H54 (cell line): ENCODE data around the gene NEURL1.

ENCODE experiments used
- DNase-seq: peaks from one replicate; pipeline ENCODE4 v3.0.0; 2011; ENCODE audit warnings: low spot score, mixed read lengths; ENCODE audit not compliant: insufficient read length
- FAIRE-seq: peaks from 3 replicates; lab custom pipeline; 2011; peaks lifted over from hg19 to GRCh38; lab: Jason Lieb, UNC
- POLR2A ChIP-seq: IDR thresholded peaks from 2 replicates; pipeline ENCODE4 v1.6.1; 2011; ENCODE audit warnings: low read depth, mild to moderate bottlenecking, low read length

NEURL1 gene

DNA sequence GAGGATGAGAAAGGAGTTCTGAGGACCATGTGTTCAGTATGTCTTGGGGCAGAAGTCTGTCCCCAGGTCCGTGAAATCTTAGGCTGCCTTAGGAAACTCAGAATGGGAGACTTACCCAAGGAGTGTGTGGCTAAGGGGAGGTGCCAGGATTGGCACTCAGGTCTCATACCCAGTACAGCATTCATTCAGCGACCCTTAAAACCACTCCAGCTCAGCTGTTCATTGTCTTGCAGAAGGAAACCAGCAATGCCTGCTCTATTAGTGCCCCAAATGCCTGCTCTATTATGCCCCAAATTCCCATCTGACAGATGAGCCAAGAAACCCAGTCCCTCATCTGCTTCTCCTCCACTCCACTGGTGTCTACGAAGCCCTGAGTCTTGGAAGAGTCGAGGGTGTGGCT lies 147.8 kb downstream of the NEURL1 start:
- TF ChIP-seq POLR2A = no peak
- DNase-seq (no peak), FAIRE-seq (no peak)
